ENCODE results near the gene RASL12.
"Not testable (repeated sequence)": the region's sequence is repeated elsewhere in the genome, so short reads cannot be mapped to it uniquely, and the experiment has no call there.

RASL12 gene

GRCh38 chr15:65091946-65092770 lies 24.4 kb upstream of the RASL12 start:
- DNase-seq, result no peak

GRCh38 chr15:65089206-65089824 lies 21.5 kb upstream of the RASL12 start:
- no peak for DNase-seq

GRCh38 chr15:65088643-65089021 lies 20.8 kb upstream of the RASL12 start:
- no peak for DNase-seq

- DNase-seq, result no peak
Measured at GRCh38 chr15:65087873-65088642, 20.3 kb upstream of the RASL12 start.

GRCh38 chr15:65087411-65087810 lies 19.6 kb upstream of the RASL12 start:
- no peak for DNase-seq

- DNase-seq, result no peak
Measured at GRCh38 chr15:65086680-65087111, 18.9 kb upstream of the RASL12 start.

GRCh38 chr15:65085990-65086679 lies 18.3 kb upstream of the RASL12 start:
- peak in 1 of 2 experiments; percentile 30 for DNase-seq

- no peak for DNase-seq
Measured at GRCh38 chr15:65085207-65085753, 17.5 kb upstream of the RASL12 start.

GRCh38 chr15:65084500-65085206 lies 16.9 kb upstream of the RASL12 start:
- no peak for DNase-seq

GRCh38 chr15:65083262-65083701 lies 15.5 kb upstream of the RASL12 start:
- no peak for DNase-seq

- DNase-seq, result no peak
Measured at GRCh38 chr15:65082303-65082953, 14.6 kb upstream of the RASL12 start.

- DNase-seq, result no peak
Measured at GRCh38 chr15:65081758-65082157, 14.0 kb upstream of the RASL12 start.

GRCh38 chr15:65081270-65081669 lies 13.5 kb upstream of the RASL12 start:
- DNase-seq, result no peak

GRCh38 chr15:65079580-65079979 lies 11.8 kb upstream of the RASL12 start:
- no peak for DNase-seq

GRCh38 chr15:65077981-65078352 lies 10.2 kb upstream of the RASL12 start:
- DNase-seq, result no peak

GRCh38 chr15:65077291-65077980 lies 9.6 kb upstream of the RASL12 start:
- DNase-seq, result no peak

- DNase-seq, result no peak
Measured at GRCh38 chr15:65076486-65077290, 8.9 kb upstream of the RASL12 start, which contains the start of gene KBTBD13. TSS of gene KBTBD13 (plus strand) at chr15:65076746. CDS start at chr15:65076816, 70 bp downstream.

- not testable (repeated sequence) for DNase-seq
Measured at GRCh38 chr15:65075607-65076395, 8.0 kb upstream of the RASL12 start.

GRCh38 chr15:65074946-65075345 lies 7.2 kb upstream of the RASL12 start:
- not testable (repeated sequence) for DNase-seq

Data from SW 1271 (cell line).